Lung (tissue), 12 donors: ENCODE data around the gene ADRA2B. TPM values are rescaled to one million over a fixed set of nuclear protein-coding genes. Genes with fewer than 3 reads are reported as not detected.

Experiments
- ATAC-seq: fragments of 200-7000 bp; cut with Tn5 transposase; one replicate; pipeline ENCODE4 v1.9.1; 2020; ENCODE audit warnings: moderate number of reproducible peaks; ENCODE audit not compliant: insufficient read depth, low FRiP score
- DNase-seq, 3 donors: peaks; one replicate each; pipeline ENCODE4 v3.0.0-alpha.2; 2013 to 2017
- H3K27ac ChIP-seq, 2 donors: one replicate each; pipeline ENCODE4 v1.5.1; 2013; ENCODE audit warnings: mild to moderate bottlenecking in 2 of 2, moderate library complexity in 2 of 2, control low read depth in 1 of 2, inconsistent platforms in 1 of 2, low read depth in 1 of 2, low read length in 1 of 2
- H3K27me3 ChIP-seq, 3 donors: one replicate each; pipeline ENCODE4 v1.5.1; 2013; ENCODE audit warnings: low read length in 2 of 3; ENCODE audit not compliant: control insufficient read depth in 3 of 3, insufficient read depth in 3 of 3
- H3K36me3 ChIP-seq, 4 donors: one replicate each; pipeline ENCODE4 v1.5.1; 2013; ENCODE audit warnings: low read length in 4 of 4, mild to moderate bottlenecking in 1 of 4, moderate library complexity in 1 of 4; ENCODE audit not compliant: control insufficient read depth in 4 of 4, insufficient read depth in 4 of 4
- H3K4me1 ChIP-seq, 5 donors: one replicate each; pipeline ENCODE4 v1.5.1; 2013; ENCODE audit warnings: low read length in 5 of 5, mild to moderate bottlenecking in 2 of 5, moderate library complexity in 1 of 5; ENCODE audit not compliant: control insufficient read depth in 5 of 5, insufficient read depth in 5 of 5
- H3K4me3 ChIP-seq: one replicate; pipeline ENCODE4 v1.5.1; 2013; ENCODE audit warnings: mild to moderate bottlenecking, control low read depth, moderate library complexity
- H3K9ac ChIP-seq, 2 donors: one replicate each; pipeline ENCODE4 v1.5.1; 2013; ENCODE audit warnings: low read length in 2 of 2, control low read depth in 1 of 2; ENCODE audit not compliant: insufficient read depth in 1 of 2
- H3K9me3 ChIP-seq, 4 donors: one replicate each; pipeline ENCODE4 v1.5.1; 2013; ENCODE audit warnings: low read length in 3 of 4, mild to moderate bottlenecking in 1 of 4, moderate library complexity in 1 of 4; ENCODE audit not compliant: control insufficient read depth in 4 of 4, insufficient read depth in 3 of 4
- WGBS, 2 donors: extraction: QIAGEN DNeasy Blood & Tissue Kit; methylation state at CpG; one replicate each; pipeline ENCODE4 v1.1.7; 2013; 5-methylcytosine and 5-hydroxymethylcytosine counted together
- polyA plus RNA-seq, 2 donors: library from polyadenylated mRNA; stranded (reverse); fragments of 200-250 nt; gene quantifications; one replicate each; pipeline ENCODE4 v1.2.1, GENCODE V29; 2013
- total RNA-seq, 2 donors: library from RNA; depleted of rRNA in 1 of 2; stranded (reverse); fragments of >200 nt in 1 of 2; gene quantifications; one replicate each; pipeline ENCODE4 v1.2.1, GENCODE V29; 2014 to 2021
- TF ChIP-seq, protein P1 (sequence below): IDR thresholded peaks from 2 replicates; pipeline ENCODE4 v1.5.1; 2012; ENCODE audit warnings: mild to moderate bottlenecking; ENCODE audit errors: control extremely low read depth, extremely low read depth
- donor health status: control.
- donor health status: control.
- donor health status: Bipolar disorder and iron deficiency.
- donor health status: healthy.
- donor health status: DM: yes; HTN: yes; CAD: no.

ADRA2B gene
- total and polyA plus RNA-seq, 4 donors, result 0.21 to 0.88 (median 0.28) TPM

DNA sequence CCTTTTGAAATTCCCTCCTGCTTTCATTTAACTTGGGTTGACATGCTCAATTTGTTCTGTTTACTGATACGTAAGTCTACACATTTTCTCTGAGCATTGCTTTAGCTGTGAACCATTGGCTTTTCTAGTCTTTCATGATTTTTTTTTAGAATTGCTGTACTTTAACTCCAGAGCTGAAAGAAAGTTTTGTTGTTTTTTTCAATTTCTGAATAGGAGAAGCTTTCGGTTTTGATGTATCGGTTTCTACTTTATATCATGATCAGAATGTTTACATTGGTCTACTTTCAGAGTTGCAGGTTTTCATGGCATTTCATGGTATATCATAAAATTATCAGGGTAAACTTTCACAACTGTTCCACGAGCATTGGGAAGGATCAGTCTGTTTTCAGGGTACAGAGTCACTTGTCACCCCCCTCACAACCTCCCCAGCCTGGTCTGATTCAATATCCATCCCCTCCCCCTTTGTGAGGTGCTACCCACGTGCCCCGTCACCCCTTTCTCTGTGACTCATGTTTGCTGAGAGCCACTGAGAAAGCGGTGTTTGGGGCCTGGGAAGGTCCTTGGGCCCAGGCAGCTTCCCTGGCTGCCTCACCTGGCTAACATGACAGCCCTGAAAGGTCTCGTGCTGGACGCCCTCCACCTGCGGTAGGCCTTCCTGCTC, 14.9 kb upstream of the ADRA2B start:
- ATAC-seq, result no peak

GRCh38 chr2:96130483-96130882, 14.1 kb upstream of the ADRA2B start:
- ATAC-seq (no peak), DNase-seq (no peak)
- 87 to 91% methylated on average over 4 of the region's 4 CpGs for WGBS, 2 donors

More for the DNA sequence above, 14.9 kb upstream of the ADRA2B start:
- H3K9me3 ChIP-seq, result no peaks in the 10 kb centered on the region
- no peak for DNase-seq
- H3K4me3 ChIP-seq, result no peak overlapping the region
- H3K9ac ChIP-seq, result no peak overlapping the region
- no peaks in the 10 kb centered on the region for H3K27me3 ChIP-seq
- TF ChIP-seq, protein P1, sequence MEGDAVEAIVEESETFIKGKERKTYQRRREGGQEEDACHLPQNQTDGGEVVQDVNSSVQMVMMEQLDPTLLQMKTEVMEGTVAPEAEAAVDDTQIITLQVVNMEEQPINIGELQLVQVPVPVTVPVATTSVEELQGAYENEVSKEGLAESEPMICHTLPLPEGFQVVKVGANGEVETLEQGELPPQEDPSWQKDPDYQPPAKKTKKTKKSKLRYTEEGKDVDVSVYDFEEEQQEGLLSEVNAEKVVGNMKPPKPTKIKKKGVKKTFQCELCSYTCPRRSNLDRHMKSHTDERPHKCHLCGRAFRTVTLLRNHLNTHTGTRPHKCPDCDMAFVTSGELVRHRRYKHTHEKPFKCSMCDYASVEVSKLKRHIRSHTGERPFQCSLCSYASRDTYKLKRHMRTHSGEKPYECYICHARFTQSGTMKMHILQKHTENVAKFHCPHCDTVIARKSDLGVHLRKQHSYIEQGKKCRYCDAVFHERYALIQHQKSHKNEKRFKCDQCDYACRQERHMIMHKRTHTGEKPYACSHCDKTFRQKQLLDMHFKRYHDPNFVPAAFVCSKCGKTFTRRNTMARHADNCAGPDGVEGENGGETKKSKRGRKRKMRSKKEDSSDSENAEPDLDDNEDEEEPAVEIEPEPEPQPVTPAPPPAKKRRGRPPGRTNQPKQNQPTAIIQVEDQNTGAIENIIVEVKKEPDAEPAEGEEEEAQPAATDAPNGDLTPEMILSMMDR, result no peak
- no peaks in the 10 kb centered on the region for H3K4me1 ChIP-seq
- no peak overlapping the region for H3K27ac ChIP-seq
- no peaks in the 10 kb centered on the region for H3K36me3 ChIP-seq
- 82 to 88% methylated on average over 10 of the region's 10 CpGs for WGBS, 2 donors

DNA sequence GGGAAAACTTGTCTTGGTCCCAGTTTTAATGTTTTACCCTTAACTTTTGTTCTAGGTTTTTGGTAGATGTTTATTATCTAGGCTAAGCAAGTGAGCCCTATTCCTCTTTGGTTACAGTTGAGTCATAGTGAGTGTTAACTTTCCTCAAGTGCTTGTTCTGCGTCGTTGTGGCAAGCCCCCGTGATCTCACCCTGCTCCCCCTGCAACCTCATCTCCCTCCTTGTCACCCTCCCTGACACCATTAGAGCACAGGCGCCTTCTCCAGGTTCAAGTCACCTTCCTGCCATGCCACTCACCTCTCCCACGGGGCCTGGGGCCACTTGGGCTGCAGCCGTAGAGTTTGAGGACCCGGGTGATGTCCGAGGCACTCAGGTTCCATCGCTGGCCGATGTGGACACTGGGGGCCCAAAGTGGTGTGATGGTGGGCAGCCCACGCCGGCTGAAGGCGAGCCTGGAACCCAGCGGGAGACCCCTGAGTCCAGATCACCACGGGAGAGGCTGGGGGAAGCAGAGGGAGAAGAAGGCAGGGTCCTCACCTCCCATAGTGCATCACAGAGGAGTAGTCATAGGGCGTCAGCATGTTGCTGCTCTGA, 13.3 kb upstream of the ADRA2B start:
- no peak overlapping the region for H3K4me3 ChIP-seq
- H3K36me3 ChIP-seq, result no peaks in the 10 kb centered on the region
- no peak overlapping the region for H3K9ac ChIP-seq
- TF ChIP-seq, protein P1, result no peak
- H3K27me3 ChIP-seq, result no peaks in the 10 kb centered on the region
- H3K9me3 ChIP-seq, result no peaks in the 10 kb centered on the region
- 81 to 90% methylated on average over 16 of the region's 16 CpGs for WGBS, 2 donors
- H3K27ac ChIP-seq, result no peak overlapping the region
- no peak for DNase-seq
- H3K4me1 ChIP-seq, result no peaks in the 10 kb centered on the region
- ATAC-seq, result no peak

More at GRCh38 chr2:96130483-96130882, 14.1 kb upstream of the ADRA2B start:
- H3K9me3 ChIP-seq, result no peaks in the 10 kb centered on the region
- no peak overlapping the region for H3K27ac ChIP-seq
- no peaks in the 10 kb centered on the region for H3K36me3 ChIP-seq
- no peaks in the 10 kb centered on the region for H3K27me3 ChIP-seq
- H3K9ac ChIP-seq, result no peak overlapping the region
- no peaks in the 10 kb centered on the region for H3K4me1 ChIP-seq
- TF ChIP-seq, protein P1, result no peak
- no peak overlapping the region for H3K4me3 ChIP-seq
